ENCODE measurements around the gene SOWAHA. TPM values are rescaled to one million over a fixed set of nuclear protein-coding genes. Genes with fewer than 3 reads are reported as not detected.

Gene SOWAHA
- total RNA-seq, 1 donor from 2014 or later: not detected

- no peak for ATAC-seq (ENCODE audit: low read depth)
- no peaks in the 10 kb centered on the region for H3K36me3 Mint-ChIP-seq (ENCODE audit: low read depth)
- H3K27me3 Mint-ChIP-seq: peaks cover 48% of the 10 kb centered on the region
- no peak for TF ChIP-seq CTCF (IDR thresholded peaks at IDR 0.05)
- CTCF ChIA-PET: no interaction called here
- intact Hi-C loops (cut with micrococcal nuclease): no loop called here
- POLR2A ChIA-PET: interaction anchor here (0.5 kb wide), 1 partner anchor 49 kb away, joined by 3 read pairs; no protein-coding TSS in a partner anchor
- H3K4me1 Mint-ChIP-seq: peaks cover 11% of the 10 kb centered on the region
- H3K27ac Mint-ChIP-seq: no peak overlapping the region
- no peak for DNase-seq
- H3K4me3 Mint-ChIP-seq: no peak overlapping the region
- H3K9me3 Mint-ChIP-seq: no peaks in the 10 kb centered on the region
These were observed 32.1 kb upstream of the SOWAHA start for GRCh38 chr5:132781029-132781428.

GRCh38 chr5:132782101-132782500 lies 31.0 kb upstream of the SOWAHA start:
- no peaks in the 10 kb centered on the region for H3K9me3 Mint-ChIP-seq
- H3K27me3 Mint-ChIP-seq: peaks cover 50% of the 10 kb centered on the region
- DNase-seq (no peak), ATAC-seq (ENCODE audit: low read depth) (no peak)
- H3K36me3 Mint-ChIP-seq (ENCODE audit: low read depth): no peaks in the 10 kb centered on the region
- TF ChIP-seq CTCF (IDR thresholded peaks at IDR 0.05): no peak
- intact Hi-C loops (cut with micrococcal nuclease): no loop called here
- ChIA-PET CTCF (interaction anchor here (1.0 kb wide), 1 partner anchor 38 kb away, joined by 4 read pairs; no protein-coding TSS in a partner anchor), POLR2A (no interaction called here)
- peaks cover 9% of the 10 kb centered on the region for H3K4me1 Mint-ChIP-seq
- no peak overlapping the region for H3K4me3 Mint-ChIP-seq
- no peak overlapping the region for H3K27ac Mint-ChIP-seq

- DNase-seq (no peak), ATAC-seq (ENCODE audit: low read depth) (no peak)
- H3K36me3 Mint-ChIP-seq (ENCODE audit: low read depth): no peaks in the 10 kb centered on the region
- peaks cover 34% of the 10 kb centered on the region for H3K27me3 Mint-ChIP-seq
- CTCF ChIA-PET: interaction anchor here (0.6 kb wide), 1 partner anchor 160 kb away, joined by 3 read pairs; no protein-coding TSS in a partner anchor
- no peaks in the 10 kb centered on the region for H3K4me1 Mint-ChIP-seq
- no peak overlapping the region for H3K27ac Mint-ChIP-seq
- intact Hi-C loops (cut with micrococcal nuclease): no loop called here
- POLR2A ChIA-PET: no interaction called here
- no peaks in the 10 kb centered on the region for H3K9me3 Mint-ChIP-seq
- TF ChIP-seq CTCF (IDR thresholded peaks at IDR 0.05): no peak
- no peak overlapping the region for H3K4me3 Mint-ChIP-seq
These were observed 27.7 kb upstream of the SOWAHA start for GRCh38 chr5:132785365-132785764.

- Mint-ChIP-seq H3K36me3 (ENCODE audit: low read depth) (no peaks in the 10 kb centered on the region), H3K27me3 (peaks cover 33% of the 10 kb centered on the region), H3K9me3 (no peaks in the 10 kb centered on the region), H3K27ac (no peak overlapping the region), H3K4me3 (no peak overlapping the region), H3K4me1 (no peaks in the 10 kb centered on the region)
- POLR2A ChIA-PET: no interaction called here
- CTCF ChIA-PET: interaction anchor here (0.6 kb wide), 1 partner anchor 159 kb away, joined by 3 read pairs; no protein-coding TSS in a partner anchor
- no peak for ATAC-seq (ENCODE audit: low read depth)
- intact Hi-C loops (cut with micrococcal nuclease): no loop called here
- no peak for TF ChIP-seq CTCF (IDR thresholded peaks at IDR 0.05)
- no peak for DNase-seq
These were observed 27.2 kb upstream of the SOWAHA start for GRCh38 chr5:132785864-132786263.

- Mint-ChIP-seq H3K27me3 (peaks cover 28% of the 10 kb centered on the region), H3K27ac (no peak overlapping the region), H3K36me3 (ENCODE audit: low read depth) (no peaks in the 10 kb centered on the region), H3K4me1 (no peaks in the 10 kb centered on the region), H3K4me3 (no peak overlapping the region), H3K9me3 (no peaks in the 10 kb centered on the region)
- no peak for ATAC-seq (ENCODE audit: low read depth)
- no peak for DNase-seq
- CTCF ChIA-PET: no interaction called here
- intact Hi-C loops (cut with micrococcal nuclease): no loop called here
- POLR2A ChIA-PET: no interaction called here
- TF ChIP-seq CTCF (IDR thresholded peaks at IDR 0.05): no peak
These were observed 26.0 kb upstream of the SOWAHA start for GRCh38 chr5:132787076-132787475.
